Smooth muscle cell (in vitro differentiated cells): ENCODE results near the gene SCN5A. TPM values are rescaled to one million over a fixed set of nuclear protein-coding genes. Genes with fewer than 3 reads are reported as not detected.

ENCODE experiments used
- DNase-seq: peaks from one replicate; lab custom pipeline; 2025; ENCODE audit not compliant: unreplicated experiment; lab: John Stamatoyannopoulos, UW
- H2AFZ ChIP-seq: fragments of 200-600 bp; sonication (generic); 2 replicates; pipeline ENCODE4 v1.6.0; 2016; ENCODE audit warnings: antibody characterized with exemption, low read depth, mild to moderate bottlenecking
- H3F3A ChIP-seq: fragments of 200-600 bp; sonication (generic); 2 replicates; pipeline ENCODE4 v1.6.0; 2017; ENCODE audit warnings: antibody characterized with exemption, low read depth
- H3K27ac ChIP-seq: fragments of 200-600 bp; sonication (generic); 2 replicates; pipeline ENCODE4 v1.5.1; 2016; ENCODE audit warnings: low read depth, mild to moderate bottlenecking
- H3K27me3 ChIP-seq: fragments of 200-600 bp; sonication (generic); 2 replicates; pipeline ENCODE4 v1.6.1; 2016; ENCODE audit warnings: low read depth, mild to moderate bottlenecking
- H3K36me3 ChIP-seq: fragments of 200-600 bp; sonication (generic); 2 replicates; pipeline ENCODE4 v1.5.1; 2016; ENCODE audit warnings: low read depth
- H3K4me1 ChIP-seq: fragments of 200-600 bp; sonication (generic); 2 replicates; pipeline ENCODE4 v1.5.1; 2016; ENCODE audit warnings: low read depth
- H3K4me2 ChIP-seq: fragments of 200-600 bp; sonication (generic); 2 replicates; pipeline ENCODE4 v1.6.0; 2016; ENCODE audit warnings: mild to moderate bottlenecking
- H3K4me3 ChIP-seq: fragments of 200-600 bp; sonication (generic); 2 replicates; pipeline ENCODE4 v1.5.1; 2016; ENCODE audit warnings: mild to moderate bottlenecking
- H3K79me2 ChIP-seq: fragments of 200-600 bp; sonication (generic); 2 replicates; pipeline ENCODE4 v1.6.0; 2016; ENCODE audit warnings: low read depth, mild to moderate bottlenecking
- H3K9ac ChIP-seq: fragments of 200-600 bp; sonication (generic); 2 replicates; pipeline ENCODE4 v1.6.0; 2016; ENCODE audit warnings: low read depth
- H3K9me3 ChIP-seq: fragments of 200-600 bp; sonication (generic); replicated peaks from 2 replicates; pipeline ENCODE4 v1.5.1; 2016; ENCODE audit warnings: low read depth
- H4K20me1 ChIP-seq: fragments of 200-600 bp; sonication (generic); 2 replicates; pipeline ENCODE4 v1.6.0; 2016; ENCODE audit warnings: low read depth
- WGBS: methylation state at CpG from one replicate; pipeline ENCODE4 v1.1.7; 2016; ENCODE audit warnings: low lambda C conversion rate; 5-methylcytosine and 5-hydroxymethylcytosine counted together
- polyA plus RNA-seq: library from polyadenylated mRNA; unstranded; fragments of >200 nt; fragmentation: Nextera tagmentation; extraction: Ambion mirVana; gene quantifications from 2 replicates; pipeline ENCODE4 v1.2.1, GENCODE V29; 2016
- total RNA-seq: library from RNA; depleted of rRNA; stranded (reverse); fragments of >200 nt; gene quantifications from 2 replicates; pipeline ENCODE4 v1.2.3, GENCODE V29; 2014
- TF ChIP-seq, protein P1 (sequence below): fragments of 200-600 bp; sonication (generic); IDR thresholded peaks from 2 replicates; pipeline ENCODE4 v1.5.1; 2017; ENCODE audit warnings: borderline replicate concordance, mild to moderate bottlenecking, antibody characterized with exemption; ENCODE audit not compliant: insufficient read depth, poor library complexity, severe bottlenecking

Gene SCN5A
- total and polyA plus RNA-seq, 2 experiments from 2014 or later = 0.93 to 3.4 TPM

DNA sequence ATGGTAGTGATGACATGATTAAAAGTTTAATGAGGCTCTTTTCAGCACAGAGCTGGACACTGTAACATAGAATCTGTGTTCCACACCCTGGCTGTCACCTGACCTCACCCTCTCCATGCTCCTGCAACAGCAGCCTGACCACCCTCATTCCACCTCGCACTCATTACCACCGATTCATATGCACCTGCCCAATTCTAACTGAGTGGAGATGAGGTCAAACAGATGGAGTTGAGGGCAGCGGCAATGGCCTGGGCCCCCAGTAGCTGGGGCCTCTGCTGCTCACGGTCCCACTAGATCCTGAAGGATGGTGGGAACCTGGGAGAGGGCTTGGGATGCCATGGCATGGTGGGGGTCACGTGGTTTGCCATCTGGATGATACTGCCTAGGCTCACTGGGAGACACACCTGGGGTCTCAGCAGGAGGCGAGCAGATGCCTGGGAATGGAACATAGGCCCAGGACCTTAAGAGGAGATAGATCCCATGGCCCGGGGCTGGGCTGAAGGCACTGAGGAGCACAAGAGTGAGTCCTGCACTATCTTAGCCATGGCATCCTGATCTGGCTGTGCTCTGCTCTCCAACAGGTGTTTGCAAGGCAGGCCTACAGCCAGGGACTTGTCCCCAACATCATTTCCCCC lies 1.3 kb downstream of the SCN5A start:
- no peak overlapping the region for H3K4me3 ChIP-seq
- H2AFZ ChIP-seq = no peak overlapping the region
- H3K36me3 ChIP-seq = no peaks in the 10 kb centered on the region
- H3K27me3 ChIP-seq = peaks cover 48% of the 10 kb centered on the region
- TF ChIP-seq, protein P1, sequence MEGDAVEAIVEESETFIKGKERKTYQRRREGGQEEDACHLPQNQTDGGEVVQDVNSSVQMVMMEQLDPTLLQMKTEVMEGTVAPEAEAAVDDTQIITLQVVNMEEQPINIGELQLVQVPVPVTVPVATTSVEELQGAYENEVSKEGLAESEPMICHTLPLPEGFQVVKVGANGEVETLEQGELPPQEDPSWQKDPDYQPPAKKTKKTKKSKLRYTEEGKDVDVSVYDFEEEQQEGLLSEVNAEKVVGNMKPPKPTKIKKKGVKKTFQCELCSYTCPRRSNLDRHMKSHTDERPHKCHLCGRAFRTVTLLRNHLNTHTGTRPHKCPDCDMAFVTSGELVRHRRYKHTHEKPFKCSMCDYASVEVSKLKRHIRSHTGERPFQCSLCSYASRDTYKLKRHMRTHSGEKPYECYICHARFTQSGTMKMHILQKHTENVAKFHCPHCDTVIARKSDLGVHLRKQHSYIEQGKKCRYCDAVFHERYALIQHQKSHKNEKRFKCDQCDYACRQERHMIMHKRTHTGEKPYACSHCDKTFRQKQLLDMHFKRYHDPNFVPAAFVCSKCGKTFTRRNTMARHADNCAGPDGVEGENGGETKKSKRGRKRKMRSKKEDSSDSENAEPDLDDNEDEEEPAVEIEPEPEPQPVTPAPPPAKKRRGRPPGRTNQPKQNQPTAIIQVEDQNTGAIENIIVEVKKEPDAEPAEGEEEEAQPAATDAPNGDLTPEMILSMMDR = no peak
- no peaks in the 10 kb centered on the region for H4K20me1 ChIP-seq
- no peak overlapping the region for H3K9ac ChIP-seq
- no peaks in the 10 kb centered on the region for H3K4me1 ChIP-seq
- no peak for DNase-seq
- WGBS = 94% methylated on average over 7 of the region's 7 CpGs
- no peak overlapping the region for H3K4me2 ChIP-seq
- no peaks in the 10 kb centered on the region for H3K9me3 ChIP-seq
- H3F3A ChIP-seq = no peaks in the 10 kb centered on the region
- H3K27ac ChIP-seq = no peak overlapping the region
- no peaks in the 10 kb centered on the region for H3K79me2 ChIP-seq

DNA sequence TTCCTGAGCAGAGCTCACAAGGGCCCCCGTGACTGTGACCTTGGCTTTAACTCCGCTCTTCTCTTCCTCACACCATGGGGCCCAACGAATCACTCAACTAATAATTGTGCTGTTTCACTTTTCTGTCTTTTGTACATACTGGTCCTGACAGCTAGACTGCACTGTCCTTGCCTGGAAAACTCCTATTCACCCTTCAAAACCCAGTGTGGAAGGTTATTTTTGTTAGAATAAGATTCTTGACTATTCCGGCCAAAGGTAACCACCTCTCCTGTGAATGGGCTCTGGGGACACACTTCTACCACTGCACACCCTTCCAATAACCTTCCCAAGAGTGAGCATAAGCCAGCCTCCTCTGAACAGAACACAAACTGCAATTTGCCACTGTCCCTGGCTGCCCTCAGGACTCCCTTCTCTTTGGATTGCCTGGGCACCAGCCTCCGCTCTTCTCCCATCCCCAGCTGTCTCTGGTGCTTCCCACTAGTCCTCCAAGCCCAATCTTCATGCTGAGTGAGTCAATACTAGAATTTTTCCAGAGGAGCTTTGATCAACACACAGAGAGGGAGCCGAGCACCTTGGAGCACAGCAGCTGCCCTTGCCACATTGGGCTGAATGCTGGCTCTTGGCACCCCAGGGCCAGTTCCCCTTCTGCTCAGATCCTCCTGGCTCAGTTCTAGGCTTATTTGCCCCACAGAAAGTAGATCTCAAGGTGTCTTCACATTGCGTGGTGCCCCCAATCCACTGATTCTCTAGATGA lies 2.1 kb downstream of the SCN5A start:
- Histone ChIP-seq H3K27ac (no peak overlapping the region), H3K27me3 (peaks cover 48% of the 10 kb centered on the region), H3K9ac (no peak overlapping the region), H3K9me3 (no peaks in the 10 kb centered on the region), H3K36me3 (no peaks in the 10 kb centered on the region), H3F3A (no peaks in the 10 kb centered on the region), H3K4me3 (no peak overlapping the region), H3K4me2 (no peak overlapping the region), H3K79me2 (no peaks in the 10 kb centered on the region), H4K20me1 (no peaks in the 10 kb centered on the region), H3K4me1 (no peaks in the 10 kb centered on the region), H2AFZ (no peak overlapping the region)
- TF ChIP-seq, protein P1 = no peak
- DNase-seq = no peak
- 83% methylated on average over 7 of the region's 7 CpGs for WGBS

DNA sequence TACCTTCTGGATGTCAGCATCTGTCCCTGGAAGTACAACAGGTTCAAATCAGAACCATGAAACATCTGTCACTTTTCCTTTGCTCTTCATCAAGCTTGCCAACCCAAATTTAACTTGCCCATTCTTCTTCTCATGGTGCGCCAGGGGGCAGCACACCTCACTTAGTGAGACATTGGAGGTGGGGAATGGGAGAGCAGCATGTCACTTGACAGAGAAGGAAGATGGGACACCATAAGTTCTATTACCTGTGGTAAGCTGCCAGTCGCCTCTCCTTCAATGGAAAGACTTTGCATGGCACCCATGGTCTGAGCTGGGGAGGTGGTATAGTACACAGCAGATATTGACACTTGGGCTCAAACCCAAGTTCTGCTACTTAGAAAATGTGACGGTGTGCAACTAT lies 2.9 kb downstream of the SCN5A start:
- 56% methylated on average over 3 of the region's 3 CpGs for WGBS
- no peak overlapping the region for H3K27ac ChIP-seq
- H2AFZ ChIP-seq = no peak overlapping the region
- H4K20me1 ChIP-seq = no peaks in the 10 kb centered on the region
- H3K4me1 ChIP-seq = peaks cover under 1% of the 10 kb centered on the region
- H3K36me3 ChIP-seq = no peaks in the 10 kb centered on the region
- TF ChIP-seq, protein P1 = peak; percentile 49
- no peak overlapping the region for H3K9ac ChIP-seq
- no peak overlapping the region for H3K4me3 ChIP-seq
- no peaks in the 10 kb centered on the region for H3K9me3 ChIP-seq
- H3K4me2 ChIP-seq = no peak overlapping the region
- peaks cover 54% of the 10 kb centered on the region for H3K27me3 ChIP-seq
- no peaks in the 10 kb centered on the region for H3K79me2 ChIP-seq
- no peak for DNase-seq
- no peaks in the 10 kb centered on the region for H3F3A ChIP-seq
